GM23338 (cell line): ENCODE measurements around the gene KRTAP10-10. TPM values are rescaled to one million over a fixed set of nuclear protein-coding genes. Genes with fewer than 3 reads are reported as not detected.
"Not testable (repeated sequence)": the region's sequence is repeated elsewhere in the genome, so short reads cannot be mapped to it uniquely, and the experiment has no call there.

Experiments
- ATAC-seq: fragments of 200-7000 bp; cut with Tn5 transposase; 3 replicates; pipeline ENCODE4 v1.9.1; 2020
- DNase-seq: peaks from one replicate; pipeline ENCODE4 v3.0.0-alpha.2; 2015; ENCODE audit warnings: low spot score
- H2AFZ ChIP-seq: fragments of 200-600 bp; sonication (generic); 2 replicates; pipeline ENCODE4 v1.8.0; 2016; ENCODE audit warnings: antibody characterized with exemption, mild to moderate bottlenecking, moderate library complexity
- H3F3A ChIP-seq: fragments of 200-600 bp; sonication (generic); replicated peaks from 2 replicates; pipeline ENCODE4 v1.8.0; 2017; ENCODE audit warnings: antibody characterized with exemption, mixed run types, low read depth
- H3K27ac ChIP-seq: fragments of 200-600 bp; sonication (generic); 2 replicates; pipeline ENCODE4 v1.6.1; 2016; ENCODE audit warnings: low read depth
- H3K27me3 ChIP-seq: fragments of 200-600 bp; sonication (generic); 2 replicates; pipeline ENCODE4 v1.8.0; 2016; ENCODE audit warnings: mild to moderate bottlenecking, mixed run types, moderate library complexity; ENCODE audit not compliant: insufficient read depth
- H3K36me3 ChIP-seq: fragments of 200-600 bp; sonication (generic); 2 replicates; pipeline ENCODE4 v1.8.0; 2016; ENCODE audit warnings: mild to moderate bottlenecking; ENCODE audit not compliant: insufficient read depth
- H3K4me1 ChIP-seq: fragments of 200-600 bp; sonication (generic); 2 replicates; pipeline ENCODE4 v1.8.0; 2016; ENCODE audit warnings: mild to moderate bottlenecking, moderate library complexity; ENCODE audit not compliant: insufficient read depth
- H3K4me2 ChIP-seq: fragments of 200-600 bp; sonication (generic); 2 replicates; pipeline ENCODE4 v1.7.1; 2017; ENCODE audit warnings: mixed run types
- H3K4me3 ChIP-seq: fragments of 200-600 bp; sonication (generic); 2 replicates; pipeline ENCODE4 v1.6.1; 2016; ENCODE audit warnings: mixed run types
- H3K79me2 ChIP-seq: fragments of 200-600 bp; sonication (generic); replicated peaks from 2 replicates; pipeline ENCODE4 v1.8.0; 2017; ENCODE audit warnings: mild to moderate bottlenecking; ENCODE audit not compliant: insufficient read depth
- H3K9me2 ChIP-seq: fragments of 200-600 bp; sonication (generic); 2 replicates; pipeline ENCODE4 v1.8.0; 2017; ENCODE audit not compliant: insufficient read depth
- H4K20me1 ChIP-seq: fragments of 200-600 bp; sonication (generic); replicated peaks from 2 replicates; pipeline ENCODE4 v1.8.0; 2017; ENCODE audit warnings: mild to moderate bottlenecking; ENCODE audit not compliant: insufficient read depth
- H3K27ac Mint-ChIP-seq: 2 replicates; pipeline ENCODE4 v1.8.0; 2020; ENCODE audit warnings: inconsistent platforms, mild to moderate bottlenecking, moderate library complexity, mixed read lengths
- H3K27me3 Mint-ChIP-seq: 3 replicates; pipeline ENCODE4 v1.8.0; 2022; ENCODE audit warnings: low read depth, mild to moderate bottlenecking, moderate library complexity, mixed read lengths, inconsistent platforms; ENCODE audit not compliant: insufficient read depth, poor library complexity
- H3K36me3 Mint-ChIP-seq: 3 replicates; pipeline ENCODE4 v1.8.0; 2021; ENCODE audit warnings: low read depth, mild to moderate bottlenecking, inconsistent platforms, moderate library complexity, mixed read lengths
- H3K4me1 Mint-ChIP-seq: 3 replicates; pipeline ENCODE4 v1.8.0; 2020; ENCODE audit warnings: mild to moderate bottlenecking, inconsistent platforms, mixed read lengths
- H3K4me3 Mint-ChIP-seq: 3 replicates; pipeline ENCODE4 v1.8.0; 2021; ENCODE audit warnings: moderate library complexity, mild to moderate bottlenecking, inconsistent platforms, mixed read lengths
- H3K9me3 Mint-ChIP-seq: 3 replicates; pipeline ENCODE4 v1.8.0; 2020; ENCODE audit warnings: moderate library complexity, mild to moderate bottlenecking, inconsistent platforms, mixed read lengths
- POLR2AphosphoS5 ChIP-seq: IDR thresholded peaks from 2 replicates; pipeline ENCODE4 v1.6.1; 2016; ENCODE audit warnings: antibody characterized with exemption, low read depth
- STAT1 ChIP-seq: IDR thresholded peaks from one replicate; pipeline ENCODE4 v1.6.1; 2016; ENCODE audit warnings: antibody characterized with exemption; ENCODE audit not compliant: unreplicated experiment
- ZNF114 ChIP-seq: fragments of 250-450 bp; sonication (Bioruptor Pico); IDR thresholded peaks from 2 replicates; pipeline ENCODE4 v1.5.0; 2020; ENCODE audit warnings: mild to moderate bottlenecking, moderate library complexity
- polyA plus RNA-seq: library from polyadenylated mRNA; unstranded; fragments of >200 nt; fragmentation: Nextera tagmentation; extraction: Ambion mirVana; gene quantifications from 2 replicates; pipeline ENCODE4 v1.2.1, GENCODE V29; 2016
- total RNA-seq: library from RNA; depleted of rRNA; stranded (reverse); fragments of >200 nt; shearing (Covaris generic); gene quantifications from 2 replicates; pipeline ENCODE4 v1.2.3, GENCODE V29; 2014

Gene KRTAP10-10
- total and polyA plus RNA-seq, 2 experiments from 2014 or later: not detected

GRCh38 chr21:44684483-44684882 lies 47.3 kb downstream of the KRTAP10-10 start:
- H2AFZ ChIP-seq: no peak overlapping the region
- no peaks in the 10 kb centered on the region for H3K9me2 ChIP-seq
- H3K4me1 ChIP-seq: peaks cover 6% of the 10 kb centered on the region
- no peak overlapping the region for H3K27ac ChIP-seq
- H3K27ac Mint-ChIP-seq: no peak overlapping the region
- no peak overlapping the region for H3K4me3 ChIP-seq
- no peaks in the 10 kb centered on the region for H3K79me2 ChIP-seq
- no peaks in the 10 kb centered on the region for H3K36me3 Mint-ChIP-seq
- TF ChIP-seq POLR2AphosphoS5: no peak
- H3K4me1 Mint-ChIP-seq: peaks cover 24% of the 10 kb centered on the region
- no peaks in the 10 kb centered on the region for H3K27me3 ChIP-seq
- H3K36me3 ChIP-seq: no peaks in the 10 kb centered on the region
- H4K20me1 ChIP-seq: no peaks in the 10 kb centered on the region
- H3K27me3 Mint-ChIP-seq: peaks cover 16% of the 10 kb centered on the region
- DNase-seq (no peak), ATAC-seq (no peak)
- no peaks in the 10 kb centered on the region; the same call in none of the 3 replicates for H3K9me3 Mint-ChIP-seq
- 0 out of 2 replicates have a peak, but pooled peaks cover 4% of the 10 kb centered on the region for H3F3A ChIP-seq
- H3K4me2 ChIP-seq: no peak overlapping the region
- no peak overlapping the region for H3K4me3 Mint-ChIP-seq

DNA sequence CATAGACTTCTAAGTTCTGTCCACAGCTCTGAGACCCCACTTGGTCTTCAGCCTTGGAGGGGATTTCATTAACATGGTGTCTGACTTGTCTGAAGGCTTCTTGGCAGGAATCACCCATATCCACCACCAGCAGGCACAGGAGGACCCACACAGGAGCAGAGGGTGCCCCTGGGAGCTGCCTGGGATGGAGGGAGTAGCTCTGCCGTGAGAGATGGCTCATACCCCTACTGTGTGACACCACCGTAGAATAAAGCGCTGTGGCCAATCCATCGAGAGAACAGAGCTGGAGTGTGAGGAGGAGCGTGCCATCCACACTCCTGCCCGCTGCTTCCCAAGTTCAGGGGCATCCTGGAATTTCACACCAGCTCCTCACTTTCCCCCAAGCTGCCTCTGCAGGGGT lies 47.9 kb downstream of the KRTAP10-10 start:
- not testable (repeated sequence) for H4K20me1 ChIP-seq, H3F3A ChIP-seq, H3K9me3 Mint-ChIP-seq, DNase-seq, H3K4me2 ChIP-seq, H3K4me3 ChIP-seq, H3K27ac Mint-ChIP-seq, H3K27me3 ChIP-seq, H2AFZ ChIP-seq, H3K36me3 Mint-ChIP-seq, H3K4me1 ChIP-seq, H3K4me3 Mint-ChIP-seq, H3K36me3 ChIP-seq, H3K9me2 ChIP-seq, ATAC-seq, H3K27ac ChIP-seq, H3K79me2 ChIP-seq
- Mint-ChIP-seq H3K27me3 (peaks cover 16% of the 10 kb centered on the region), H3K4me1 (peaks cover 24% of the 10 kb centered on the region)

GRCh38 chr21:44686000-44686781 lies 49.0 kb downstream of the KRTAP10-10 start:
- no peaks in the 10 kb centered on the region for H4K20me1 ChIP-seq
- H3K27ac ChIP-seq: no peak overlapping the region
- ATAC-seq: peak; percentile 88
- TF ChIP-seq STAT1 (no peak), ZNF114 (CRISPR knock-in tag) (no peak)
- H3K9me2 ChIP-seq: no peaks in the 10 kb centered on the region
- peak overlapping the region; percentile 92 for H2AFZ ChIP-seq
- peaks cover 24% of the 10 kb centered on the region for H3K4me1 Mint-ChIP-seq
- peaks cover 6% of the 10 kb centered on the region for H3K4me1 ChIP-seq
- no peaks in the 10 kb centered on the region for H3K36me3 Mint-ChIP-seq
- H3K4me3 Mint-ChIP-seq: no peak overlapping the region; the same call in 2 of the 3 replicates
- 0 out of 2 replicates have a peak, but pooled peaks cover 4% of the 10 kb centered on the region for H3F3A ChIP-seq
- H3K79me2 ChIP-seq: no peaks in the 10 kb centered on the region
- H3K4me3 ChIP-seq: no peak overlapping the region
- 0 out of 2 replicates have a peak overlapping the region, but pooled peaks have one; percentile 8 for H3K4me2 ChIP-seq
- DNase-seq: peak; percentile 27
- H3K27me3 Mint-ChIP-seq: peaks cover 16% of the 10 kb centered on the region
- no peak overlapping the region; the same call in 1 of the 2 replicates for H3K27ac Mint-ChIP-seq
- H3K27me3 ChIP-seq: no peaks in the 10 kb centered on the region
- H3K36me3 ChIP-seq: no peaks in the 10 kb centered on the region
- no peaks in the 10 kb centered on the region; the same call in none of the 3 replicates for H3K9me3 Mint-ChIP-seq
